Colonic mucosa (tissue), 4 donors: ENCODE measurements around the gene HLCS. TPM values are rescaled to one million over a fixed set of nuclear protein-coding genes. Genes with fewer than 3 reads are reported as not detected.

Experiments
- DNase-seq: peaks from one replicate; pipeline ENCODE4 v3.0.0-alpha.2; 2020
- H3K27ac ChIP-seq: fragments of 200-600 bp; one replicate; pipeline ENCODE4 v1.8.0; 2021
- H3K27me3 ChIP-seq: fragments of 200-600 bp; one replicate; pipeline ENCODE4 v1.8.0; 2021
- H3K36me3 ChIP-seq: fragments of 200-600 bp; one replicate; pipeline ENCODE4 v1.8.0; 2021
- H3K4me1 ChIP-seq: fragments of 200-600 bp; one replicate; pipeline ENCODE4 v1.8.0; 2021; ENCODE audit warnings: mild to moderate bottlenecking
- H3K4me3 ChIP-seq: fragments of 200-600 bp; one replicate; pipeline ENCODE4 v1.8.0; 2021
- H3K9ac ChIP-seq, 2 donors: one replicate each; pipeline ENCODE4 v1.7.0; 2013; ENCODE audit warnings: control low read depth in 2 of 2, low read depth in 2 of 2, low read length in 2 of 2
- H3K9me3 ChIP-seq: fragments of 200-600 bp; one replicate; pipeline ENCODE4 v1.8.0; 2021
- intact Hi-C: fragments of 100-400 bp; cut with DNase I; formaldehyde crosslinking; loops from one replicate; pipeline ENCODE4 v1.14.1; 2022
- total RNA-seq, 2 donors: library from RNA; stranded (reverse); fragmentation: NEBNext Ultra II Directional in 1 of 2; extraction: Animal tissue kit (Norgen Biotek cat#: 25700) in 1 of 2; gene quantifications; one replicate each; pipeline ENCODE4 v1.2.1, GENCODE V29; 2021
- TF ChIP-seq, protein P1 (sequence below): fragments of 200-600 bp; IDR thresholded peaks from one replicate; pipeline ENCODE4 v1.8.0; 2022; ENCODE audit warnings: antibody characterized with exemption, mild to moderate bottlenecking
- donor health status: healthy.
- donor health status: DM: no; HTN: no; CAD: no.
- donor health status: DM: no; HTN: no; CAD: no.

The HLCS gene
- total RNA-seq, 2 donors from 2014 or later = 10.8 to 11.4 TPM

- H3K9ac ChIP-seq = no peak overlapping the region
- no peaks in the 10 kb centered on the region for H3K4me1 ChIP-seq
- H3K4me3 ChIP-seq = no peak overlapping the region
- H3K9me3 ChIP-seq = no peaks in the 10 kb centered on the region
- no peak for DNase-seq
- TF ChIP-seq, protein P1, sequence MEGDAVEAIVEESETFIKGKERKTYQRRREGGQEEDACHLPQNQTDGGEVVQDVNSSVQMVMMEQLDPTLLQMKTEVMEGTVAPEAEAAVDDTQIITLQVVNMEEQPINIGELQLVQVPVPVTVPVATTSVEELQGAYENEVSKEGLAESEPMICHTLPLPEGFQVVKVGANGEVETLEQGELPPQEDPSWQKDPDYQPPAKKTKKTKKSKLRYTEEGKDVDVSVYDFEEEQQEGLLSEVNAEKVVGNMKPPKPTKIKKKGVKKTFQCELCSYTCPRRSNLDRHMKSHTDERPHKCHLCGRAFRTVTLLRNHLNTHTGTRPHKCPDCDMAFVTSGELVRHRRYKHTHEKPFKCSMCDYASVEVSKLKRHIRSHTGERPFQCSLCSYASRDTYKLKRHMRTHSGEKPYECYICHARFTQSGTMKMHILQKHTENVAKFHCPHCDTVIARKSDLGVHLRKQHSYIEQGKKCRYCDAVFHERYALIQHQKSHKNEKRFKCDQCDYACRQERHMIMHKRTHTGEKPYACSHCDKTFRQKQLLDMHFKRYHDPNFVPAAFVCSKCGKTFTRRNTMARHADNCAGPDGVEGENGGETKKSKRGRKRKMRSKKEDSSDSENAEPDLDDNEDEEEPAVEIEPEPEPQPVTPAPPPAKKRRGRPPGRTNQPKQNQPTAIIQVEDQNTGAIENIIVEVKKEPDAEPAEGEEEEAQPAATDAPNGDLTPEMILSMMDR = no peak
- H3K36me3 ChIP-seq = no peaks in the 10 kb centered on the region
- H3K27ac ChIP-seq = no peak overlapping the region
- intact Hi-C loops = loop anchor here (5.0 to 10.0 kb wide), 3 partner anchors 105 to 248 kb away; no protein-coding TSS in a partner anchor
- H3K27me3 ChIP-seq = peaks cover 8% of the 10 kb centered on the region
These were observed 216.4 kb downstream of the HLCS start for GRCh38 chr21:36749935-36750575.

DNA sequence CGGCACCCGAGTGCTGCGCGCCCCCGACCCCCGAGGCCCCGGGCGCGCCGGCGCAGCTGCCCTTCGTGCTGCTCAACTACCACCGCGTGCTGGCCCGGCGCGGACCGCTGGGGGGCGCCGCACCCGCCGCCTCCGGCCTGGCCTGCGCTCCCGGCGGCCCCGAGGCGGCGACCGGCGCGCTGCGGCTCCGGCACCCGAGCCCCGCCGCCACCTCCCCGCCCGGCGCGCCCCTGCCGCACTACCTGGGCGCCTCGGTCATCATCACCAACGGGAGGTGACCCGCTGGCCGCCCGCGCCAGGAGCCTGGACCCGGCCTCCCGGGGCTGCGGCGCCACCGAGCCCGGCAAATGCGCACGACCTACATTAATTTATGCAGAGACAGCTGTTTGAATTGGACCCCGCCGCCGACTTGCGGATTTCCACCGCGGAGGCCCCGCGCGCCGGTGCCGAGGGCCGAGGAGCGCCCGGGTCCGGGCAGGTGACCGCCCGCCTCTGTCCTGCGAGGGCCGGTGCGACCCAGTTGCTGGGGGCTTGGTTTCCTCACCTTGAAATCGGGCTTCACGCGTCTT lies 218.6 kb downstream of the HLCS start:
- Histone ChIP-seq H3K27ac (no peak overlapping the region), H3K36me3 (no peaks in the 10 kb centered on the region), H3K4me1 (no peaks in the 10 kb centered on the region), H3K4me3 (peak overlapping the region; percentile 44), H3K27me3 (peaks cover 8% of the 10 kb centered on the region), H3K9me3 (no peaks in the 10 kb centered on the region), H3K9ac (peak overlapping the region in 1 of 2 donors; percentile 28)
- TF ChIP-seq, protein P1 = no peak
- intact Hi-C loops = loop anchor here (5.0 to 10.0 kb wide), 3 partner anchors 107 to 246 kb away; no protein-coding TSS in a partner anchor
- DNase-seq = peak; percentile 54

- Histone ChIP-seq H3K4me1 (no peaks in the 10 kb centered on the region), H3K27me3 (peaks cover 8% of the 10 kb centered on the region), H3K27ac (no peak overlapping the region), H3K36me3 (no peaks in the 10 kb centered on the region), H3K9me3 (no peaks in the 10 kb centered on the region), H3K9ac (no peak overlapping the region), H3K4me3 (no peak overlapping the region)
- TF ChIP-seq, protein P1 = no peak
- DNase-seq = no peak
- intact Hi-C loops = loop anchor here (5.0 to 10.0 kb wide), 3 partner anchors 108 to 245 kb away; no protein-coding TSS in a partner anchor
These were observed 219.2 kb downstream of the HLCS start for GRCh38 chr21:36747041-36747814.

- H3K4me3 ChIP-seq = no peak overlapping the region
- peaks cover 8% of the 10 kb centered on the region for H3K27me3 ChIP-seq
- no peaks in the 10 kb centered on the region for H3K4me1 ChIP-seq
- no peak overlapping the region for H3K9ac ChIP-seq
- TF ChIP-seq, protein P1 = no peak
- H3K36me3 ChIP-seq = no peaks in the 10 kb centered on the region
- DNase-seq = no peak
- intact Hi-C loops = loop anchor here (5.0 to 10.0 kb wide), 3 partner anchors 109 to 243 kb away; no protein-coding TSS in a partner anchor
- H3K9me3 ChIP-seq = no peaks in the 10 kb centered on the region
- no peak overlapping the region for H3K27ac ChIP-seq
These were observed 221.0 kb downstream of the HLCS start for GRCh38 chr21:36745459-36745858.

DNA sequence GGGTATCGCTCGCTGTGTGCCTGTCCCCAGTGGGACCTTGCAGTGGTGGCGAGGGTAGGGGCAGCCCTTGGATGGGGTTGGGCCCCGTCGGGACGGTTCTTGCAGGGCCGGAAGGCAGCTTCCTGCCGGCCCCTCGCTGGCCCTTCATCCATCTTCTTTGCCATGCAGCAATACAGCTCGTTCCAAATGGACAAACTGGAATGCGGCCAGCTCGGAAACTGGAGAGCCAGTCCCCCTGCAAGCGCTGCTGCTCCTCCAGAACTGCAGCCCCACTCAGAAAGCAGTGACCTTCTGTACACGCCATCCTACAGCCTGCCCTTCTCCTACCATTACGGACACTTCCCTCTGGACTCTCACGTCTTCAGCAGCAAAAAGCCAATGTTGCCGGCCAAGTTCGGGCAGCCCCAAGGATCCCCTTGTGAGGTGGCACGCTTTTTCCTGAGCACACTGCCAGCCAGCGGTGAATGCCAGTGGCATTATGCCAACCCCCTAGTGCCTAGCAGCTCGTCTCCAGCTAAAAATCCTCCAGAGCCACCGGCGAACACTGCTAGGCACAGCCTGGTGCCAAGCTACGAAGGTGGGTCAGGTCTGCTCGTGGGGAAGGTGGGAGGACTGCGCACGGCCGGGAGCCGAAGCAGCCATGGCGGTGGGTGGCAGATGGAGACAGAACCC lies 221.8 kb downstream of the HLCS start:
- H3K27ac ChIP-seq = no peak overlapping the region
- H3K9ac ChIP-seq = no peak overlapping the region
- no peak for DNase-seq
- no peak overlapping the region for H3K4me3 ChIP-seq
- no peaks in the 10 kb centered on the region for H3K9me3 ChIP-seq
- TF ChIP-seq, protein P1 = no peak
- no peaks in the 10 kb centered on the region for H3K36me3 ChIP-seq
- intact Hi-C loops = loop anchor here (5.0 to 10.0 kb wide), 3 partner anchors 110 to 242 kb away; no protein-coding TSS in a partner anchor
- H3K4me1 ChIP-seq = no peaks in the 10 kb centered on the region
- H3K27me3 ChIP-seq = peaks cover 8% of the 10 kb centered on the region
